Ascending aorta (tissue), 2 donors: Measurements from ENCODE around the gene ITK. TPM values are rescaled to one million over a fixed set of nuclear protein-coding genes. Genes with fewer than 3 reads are reported as not detected.

Experiments
- DNase-seq, 2 donors: peaks; one replicate each; pipeline ENCODE4 v3.0.0-alpha.2; 2019; ENCODE audit warnings: low spot score in 2 of 2
- H3K27ac ChIP-seq, 2 donors: fragments of 200-600 bp; sonication (generic); one replicate each; pipeline ENCODE4 v1.5.1; 2016 to 2017; ENCODE audit warnings: mild to moderate bottlenecking in 1 of 2
- H3K27me3 ChIP-seq: fragments of 200-600 bp; sonication (generic); one replicate; pipeline ENCODE4 v1.5.1; 2017
- H3K36me3 ChIP-seq, 2 donors: fragments of 200-600 bp; sonication (generic); one replicate each; pipeline ENCODE4 v1.5.1; 2016
- H3K4me1 ChIP-seq, 2 donors: fragments of 200-600 bp; sonication (generic); one replicate each; pipeline ENCODE4 v1.5.1; 2016 to 2017; ENCODE audit warnings: mild to moderate bottlenecking in 1 of 2
- H3K4me3 ChIP-seq, 2 donors: fragments of 200-600 bp; sonication (generic); one replicate each; pipeline ENCODE4 v1.5.1; 2016 to 2017; ENCODE audit warnings: mild to moderate bottlenecking in 1 of 2
- H3K9me3 ChIP-seq, 2 donors: fragments of 200-600 bp; sonication (generic); one replicate each; pipeline ENCODE4 v1.5.1; 2016
- CTCF ChIP-seq, 3 experiments: fragments of 200-600 bp in 2 of 3; fragments of 450-650 bp in 1 of 3; sonication (generic) in 2 of 3; IDR thresholded peaks; one replicate each; pipeline ENCODE4 v1.5.1; 2016 to 2019; ENCODE audit warnings: antibody characterized with exemption in 3 of 3, mild to moderate bottlenecking in 1 of 3, moderate library complexity in 1 of 3
- intact Hi-C: fragments of 100-400 bp; cut with DNase I; formaldehyde crosslinking; loops from one replicate; pipeline ENCODE4 v1.15.1; 2023
- total RNA-seq: library from RNA; depleted of rRNA; stranded (reverse); fragments of >200 nt; gene quantifications from one replicate; pipeline ENCODE4 v1.1.0, GENCODE V29; 2016

The ITK gene
- total RNA-seq, 1 donor from 2014 or later: 0.43 TPM

DNA sequence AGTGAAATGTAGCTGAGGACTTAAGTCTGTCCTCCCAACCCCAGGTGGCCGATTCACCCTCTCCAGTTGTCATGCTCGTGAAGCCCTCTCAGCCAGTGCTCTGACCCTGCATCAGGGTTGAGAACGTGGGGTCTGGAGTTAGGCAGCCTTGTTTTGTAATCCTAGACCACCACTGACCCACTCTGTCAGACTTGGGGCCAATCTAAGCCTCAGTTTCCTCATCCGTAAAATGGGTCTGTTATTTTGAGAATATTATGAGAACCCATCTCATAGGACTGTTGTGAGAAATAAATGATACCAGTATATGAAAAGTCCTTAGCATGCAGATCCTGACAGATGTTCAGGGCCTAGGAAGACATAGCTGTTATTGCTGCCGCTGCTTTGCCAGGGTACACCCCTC, 122.4 kb downstream of the ITK start:
- Histone ChIP-seq H3K36me3 (peaks cover 6 to 21% of the 10 kb centered on the region in 2 donors), H3K27me3 (no peaks in the 10 kb centered on the region), H3K4me1 (no peaks in the 10 kb centered on the region), H3K4me3 (no peak overlapping the region), H3K27ac (no peak overlapping the region), H3K9me3 (no peaks in the 10 kb centered on the region)
- intact Hi-C loops: no loop called here
- no peak for TF ChIP-seq CTCF (IDR thresholded peaks at IDR 0.05)
- DNase-seq: no peak

DNA sequence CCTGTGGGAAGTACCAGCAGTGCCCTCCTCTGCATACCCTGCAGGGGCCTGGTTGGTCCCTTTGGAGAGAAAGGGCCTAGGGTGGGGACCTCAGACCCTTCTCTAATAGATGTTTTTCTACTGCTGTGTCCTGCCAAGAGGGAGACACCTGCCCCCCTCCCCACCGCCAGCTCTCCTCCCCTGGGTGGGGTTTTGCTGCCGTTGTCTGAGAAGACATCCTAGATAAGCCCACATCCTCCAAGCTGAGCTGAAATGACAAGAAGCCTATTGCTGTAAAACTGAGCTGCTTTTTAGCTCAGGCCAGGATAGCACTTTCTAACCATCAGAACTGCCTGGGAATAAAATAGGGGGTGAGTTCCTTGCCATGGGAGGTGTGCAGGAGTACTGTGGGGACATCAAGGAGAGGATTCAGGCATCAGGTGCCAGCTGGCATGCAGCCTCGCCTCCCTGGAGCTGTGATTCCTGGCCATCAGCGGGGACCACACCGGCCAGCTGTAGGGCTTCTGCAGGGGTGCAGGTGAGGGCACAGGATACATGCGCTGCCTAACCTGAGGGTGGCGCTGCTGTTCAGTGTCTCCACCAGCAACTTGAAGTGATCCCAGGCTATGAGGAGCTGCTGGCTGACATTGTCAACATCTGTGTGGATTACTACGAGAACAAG, 123.2 kb downstream of the ITK start:
- H3K4me3 ChIP-seq: no peak overlapping the region
- H3K4me1 ChIP-seq: no peaks in the 10 kb centered on the region
- no peaks in the 10 kb centered on the region for H3K27me3 ChIP-seq
- intact Hi-C loops: no loop called here
- H3K36me3 ChIP-seq: peaks cover 6 to 21% of the 10 kb centered on the region in 2 donors
- H3K27ac ChIP-seq: no peak overlapping the region
- no peak for DNase-seq
- no peaks in the 10 kb centered on the region for H3K9me3 ChIP-seq
- no peak for TF ChIP-seq CTCF (IDR thresholded peaks at IDR 0.05)

Other genes with a start within 250 kb of the ITK start
- 1.1 TPM for gene TIMD4, start 217.6 kb upstream of the ITK start, total RNA-seq
- not detected for gene HAVCR1, start 121.7 kb upstream of the ITK start, total RNA-seq
- 1.7 TPM for gene HAVCR2, start 71.8 kb upstream of the ITK start, total RNA-seq
- 2.3 TPM for gene MED7, start 38.0 kb upstream of the ITK start, total RNA-seq
- not detected for gene GARIN3, start 14.6 kb upstream of the ITK start, total RNA-seq
- gene CYFIP2, start 85.3 kb downstream of the ITK start, total RNA-seq: 78.1 TPM